Tibial nerve (tissue), 4 donors: ENCODE data around the gene CFP. TPM values are rescaled to one million over a fixed set of nuclear protein-coding genes. Genes with fewer than 3 reads are reported as not detected.

Source experiments
- DNase-seq, 2 donors: peaks; one replicate each; pipeline ENCODE4 v3.0.0-alpha.2; 2019; ENCODE audit warnings: low spot score in 2 of 2
- H3K27ac ChIP-seq, 4 donors: fragments of 200-600 bp; sonication (generic) in 3 of 4; one replicate each; pipeline ENCODE4 v1.5.1; 2017 to 2019; ENCODE audit warnings: mild to moderate bottlenecking in 1 of 4
- H3K27me3 ChIP-seq, 2 donors: fragments of 200-600 bp; sonication (generic) in 1 of 2; one replicate each; pipeline versions ENCODE4 v1.5.1 to v1.6.0; 2017 to 2019
- H3K36me3 ChIP-seq, 3 donors: fragments of 200-600 bp; sonication (generic); one replicate each; pipeline ENCODE4 v1.5.1; 2018 to 2019
- H3K4me1 ChIP-seq, 4 donors: fragments of 200-600 bp; sonication (generic) in 3 of 4; one replicate each; pipeline ENCODE4 v1.5.1; 2017 to 2019
- H3K4me3 ChIP-seq, 4 donors: fragments of 200-600 bp; sonication (generic) in 3 of 4; one replicate each; pipeline ENCODE4 v1.5.1; 2017 to 2019; ENCODE audit warnings: mild to moderate bottlenecking in 1 of 4, moderate library complexity in 1 of 4
- H3K9me3 ChIP-seq, 4 donors: fragments of 200-600 bp; sonication (generic) in 3 of 4; one replicate each; pipeline ENCODE4 v1.5.1; 2017 to 2019
- EP300 ChIP-seq, 2 donors: sonication (generic); formaldehyde crosslinking; IDR thresholded peaks; one replicate each; pipeline ENCODE4 v1.6.1; 2017; ENCODE audit warnings: antibody characterized with exemption in 2 of 2, mild to moderate bottlenecking in 1 of 2
- POLR2A ChIP-seq, 2 donors: fragments of 450-650 bp; IDR thresholded peaks; one replicate each; pipeline ENCODE4 v1.6.1; 2017; ENCODE audit warnings: antibody characterized with exemption in 2 of 2, mild to moderate bottlenecking in 2 of 2, moderate library complexity in 2 of 2
- WGBS, 2 donors: methylation state at CpG; one replicate each; pipeline ENCODE4 v1.1.5; 2018; 5-methylcytosine and 5-hydroxymethylcytosine counted together
- small RNA-seq: library from RNA; depleted of rRNA; stranded (forward); fragments of <200 nt; gene quantifications from one replicate; pipeline ENCODE3, GENCODE V24; 2016
- total RNA-seq, 4 donors: library from RNA; depleted of rRNA; stranded (reverse); fragments of >200 nt; gene quantifications; one replicate each; pipeline ENCODE4 v1.1.0, GENCODE V29; 2016
- TF ChIP-seq, protein P1 (sequence below), 5 experiments: fragments of 200-600 bp in 3 of 5; fragments of 450-650 bp in 2 of 5; sonication (generic) in 3 of 5; IDR thresholded peaks; one replicate each; pipeline ENCODE4 v1.5.1; 2016 to 2019; ENCODE audit warnings: antibody characterized with exemption in 5 of 5, mild to moderate bottlenecking in 3 of 5, moderate library complexity in 2 of 5

The CFP gene
- total RNA-seq, 4 donors from 2014 or later: 2.2 to 15.6 (median 12.1) TPM

DNA sequence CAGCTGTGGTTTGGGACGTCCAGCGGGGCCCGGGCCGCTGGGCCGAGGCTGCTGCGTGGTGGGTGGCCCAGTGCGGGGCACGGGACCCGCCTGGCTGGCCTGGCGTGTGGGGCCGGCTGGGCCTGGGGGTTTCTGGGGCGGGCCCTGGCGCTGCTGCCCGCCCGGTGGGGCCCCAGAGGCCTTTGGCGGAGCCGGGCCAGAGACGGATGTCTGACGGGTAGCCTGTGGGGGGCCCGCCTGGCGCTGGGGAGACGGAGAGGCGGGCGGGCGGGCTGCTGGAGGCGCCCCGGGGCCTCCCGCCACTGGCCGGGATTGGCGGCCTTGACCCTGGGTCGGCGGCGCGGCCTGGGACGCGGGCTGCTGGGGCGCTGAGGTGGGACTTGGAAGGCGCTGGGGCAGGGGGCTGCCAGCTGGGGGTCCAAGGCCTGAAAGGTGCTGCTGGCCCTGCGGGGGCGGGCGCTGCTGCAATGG is 55.6 kb downstream of the CFP start:
- peaks cover 0 to 19% (median 0%) of the 10 kb centered on the region in 4 donors for H3K4me1 ChIP-seq
- 10 to 24% methylated on average over 2 to 32 of the region's 41 CpGs for WGBS, 2 donors
- TF ChIP-seq, protein P1, sequence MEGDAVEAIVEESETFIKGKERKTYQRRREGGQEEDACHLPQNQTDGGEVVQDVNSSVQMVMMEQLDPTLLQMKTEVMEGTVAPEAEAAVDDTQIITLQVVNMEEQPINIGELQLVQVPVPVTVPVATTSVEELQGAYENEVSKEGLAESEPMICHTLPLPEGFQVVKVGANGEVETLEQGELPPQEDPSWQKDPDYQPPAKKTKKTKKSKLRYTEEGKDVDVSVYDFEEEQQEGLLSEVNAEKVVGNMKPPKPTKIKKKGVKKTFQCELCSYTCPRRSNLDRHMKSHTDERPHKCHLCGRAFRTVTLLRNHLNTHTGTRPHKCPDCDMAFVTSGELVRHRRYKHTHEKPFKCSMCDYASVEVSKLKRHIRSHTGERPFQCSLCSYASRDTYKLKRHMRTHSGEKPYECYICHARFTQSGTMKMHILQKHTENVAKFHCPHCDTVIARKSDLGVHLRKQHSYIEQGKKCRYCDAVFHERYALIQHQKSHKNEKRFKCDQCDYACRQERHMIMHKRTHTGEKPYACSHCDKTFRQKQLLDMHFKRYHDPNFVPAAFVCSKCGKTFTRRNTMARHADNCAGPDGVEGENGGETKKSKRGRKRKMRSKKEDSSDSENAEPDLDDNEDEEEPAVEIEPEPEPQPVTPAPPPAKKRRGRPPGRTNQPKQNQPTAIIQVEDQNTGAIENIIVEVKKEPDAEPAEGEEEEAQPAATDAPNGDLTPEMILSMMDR (IDR thresholded peaks at IDR 0.05): no peak
- TF ChIP-seq POLR2A (IDR thresholded peaks at IDR 0.05) (no peak), EP300 (IDR thresholded peaks at IDR 0.05) (no peak)
- no peaks in the 10 kb centered on the region for H3K9me3 ChIP-seq
- no peaks in the 10 kb centered on the region for H3K27me3 ChIP-seq
- no peak for DNase-seq
- peaks cover 0 to 30% (median 0%) of the 10 kb centered on the region in 3 donors for H3K36me3 ChIP-seq
- peak overlapping the region; percentile 15 to 49 (median 20) for H3K4me3 ChIP-seq
- peak overlapping the region; percentile 67 to 89 (median 83) for H3K27ac ChIP-seq

DNA sequence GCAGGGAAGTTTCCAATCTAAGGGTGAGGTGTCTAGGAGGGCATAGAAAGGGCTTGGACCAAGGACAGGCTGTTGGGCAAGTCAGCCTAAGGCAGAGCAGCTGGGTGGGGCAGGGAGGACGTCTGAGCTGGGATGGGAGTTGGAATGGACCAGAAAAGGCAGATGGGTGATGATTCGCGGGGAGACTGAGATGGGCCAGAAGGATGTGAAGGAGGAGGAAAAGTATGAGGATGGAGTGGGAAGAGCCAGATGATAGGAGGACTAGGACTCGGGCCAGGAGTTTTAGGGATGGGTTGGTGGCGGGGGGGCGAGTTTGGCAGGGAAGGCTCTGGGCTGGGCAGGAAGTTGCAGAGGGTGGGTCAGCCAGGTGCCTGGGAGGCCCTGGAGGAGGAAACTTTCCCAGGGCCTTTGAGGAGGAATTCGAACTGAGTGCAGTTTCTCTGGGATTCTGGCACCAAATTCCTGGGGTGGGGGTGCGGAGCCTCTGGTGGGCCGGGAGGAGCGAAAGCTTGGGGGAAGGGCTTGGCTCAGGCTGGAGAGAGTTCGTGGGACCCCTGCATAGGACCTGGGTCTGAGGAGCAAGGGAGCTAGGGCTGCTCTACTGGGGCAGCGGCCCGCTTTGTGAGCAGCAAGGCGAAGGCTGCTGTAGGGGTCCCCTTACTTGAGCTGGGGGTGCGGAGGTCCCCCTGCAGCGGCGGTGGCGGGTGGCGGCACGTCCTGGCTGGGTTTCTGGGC is 56.2 kb downstream of the CFP start:
- H3K4me1 ChIP-seq: peaks cover 0 to 19% (median 0%) of the 10 kb centered on the region in 4 donors
- WGBS, 2 donors: 15 to 28% methylated on average over 7 to 20 of the region's 20 CpGs
- TF ChIP-seq, protein P1 (IDR thresholded peaks at IDR 0.05): no peak
- no peak for TF ChIP-seq POLR2A (IDR thresholded peaks at IDR 0.05)
- TF ChIP-seq EP300 (IDR thresholded peaks at IDR 0.05): peak in 1 of 2 donors; percentile 18
- peak; percentile 34 to 43 for DNase-seq
- no peaks in the 10 kb centered on the region for H3K27me3 ChIP-seq
- peak overlapping the region; percentile 15 to 49 (median 20) for H3K4me3 ChIP-seq
- H3K27ac ChIP-seq: peak overlapping the region; percentile 67 to 89 (median 83)
- H3K36me3 ChIP-seq: peaks cover 0 to 36% (median 0%) of the 10 kb centered on the region in 3 donors
- no peaks in the 10 kb centered on the region for H3K9me3 ChIP-seq

Small RNA genes lying within 50 kb of the gene (small RNA-seq; reads per million reads assigned to genes)
- not detected for gene MIR4769

Other genes starting within 250 kb of the CFP start
- gene ZNF41, start 146.7 kb downstream of the CFP start, total RNA-seq: 1 to 10 TPM; 6.9 to 9.8 (median 7.8) TPM
- 10 to 100 TPM; 34.1 to 61.2 (median 40.8) TPM for gene ARAF, start 68.7 kb downstream of the CFP start, total RNA-seq
- gene TIMP1, start 47.5 kb downstream of the CFP start, total RNA-seq: 100 to 1,000 TPM; 133 to 621 (median 176) TPM
- 1 to 10 TPM in 1 of 4 donors, under 1 TPM in 1, not detected in 2; 0.42 to 1.2 TPM for gene SYN1, start 10.1 kb downstream of the CFP start, total RNA-seq
- gene ELK1, start 20.6 kb upstream of the CFP start, total RNA-seq: 10 to 100 TPM; 22.9 to 38.4 (median 25.8) TPM
- gene UXT, start 29.2 kb upstream of the CFP start, total RNA-seq: 100 to 1,000 TPM in 3 of 4 donors, 10 to 100 TPM in 1; 95.7 to 129 (median 118) TPM
- 1 to 10 TPM; 5.2 to 8.8 (median 6.6) TPM for gene ZNF81, start 207.0 kb upstream of the CFP start, total RNA-seq